Measurements from ENCODE around the gene CCDC6.
"Not testable (repeated sequence)": the region's sequence is repeated elsewhere in the genome, so short reads cannot be mapped to it uniquely, and the experiment has no call there.

The CCDC6 gene

GRCh38 chr10:59888781-59889435, 17.4 kb downstream of the CCDC6 start:
- no peak for DNase-seq (ENCODE audit: low spot score)
- no peak for TF ChIP-seq CTCF (IDR thresholded peaks at IDR 0.05; ENCODE audit: extremely low read depth, missing control alignments)

GRCh38 chr10:59887972-59888640, 18.2 kb downstream of the CCDC6 start:
- no peak for DNase-seq (ENCODE audit: low spot score)
- TF ChIP-seq CTCF (IDR thresholded peaks at IDR 0.05; ENCODE audit: extremely low read depth, missing control alignments): no peak

- no peak for DNase-seq (ENCODE audit: low spot score)
- TF ChIP-seq CTCF (IDR thresholded peaks at IDR 0.05; ENCODE audit: extremely low read depth, missing control alignments): no peak
Measured at GRCh38 chr10:59887006-59887405, 19.4 kb downstream of the CCDC6 start.

- no peak for TF ChIP-seq CTCF (IDR thresholded peaks at IDR 0.05; ENCODE audit: extremely low read depth, missing control alignments)
- peak; percentile 72 for DNase-seq (ENCODE audit: low spot score)
Measured at GRCh38 chr10:59885430-59886134, 20.8 kb downstream of the CCDC6 start.

- not testable (repeated sequence) for DNase-seq (ENCODE audit: low spot score)
Measured at GRCh38 chr10:59884893-59885292, 21.5 kb downstream of the CCDC6 start.

GRCh38 chr10:59881640-59882039, 24.7 kb downstream of the CCDC6 start:
- TF ChIP-seq CTCF (IDR thresholded peaks at IDR 0.05; ENCODE audit: extremely low read depth, missing control alignments): no peak
- DNase-seq (ENCODE audit: low spot score): no peak

- TF ChIP-seq CTCF (IDR thresholded peaks at IDR 0.05; ENCODE audit: extremely low read depth, missing control alignments): no peak
- DNase-seq (ENCODE audit: low spot score): peak; percentile 61
Measured at GRCh38 chr10:59880971-59881510, 25.3 kb downstream of the CCDC6 start.

Measured in GM20000 (cell line).